Measurements from ENCODE around the gene KCNK4. TPM values are rescaled to one million over a fixed set of nuclear protein-coding genes. Genes with fewer than 3 reads are reported as not detected.

KCNK4 gene
- polyA plus RNA-seq, 1 donor = 0.09 TPM

Other genes starting within 250 kb of the KCNK4 start
- 18.2 TPM for gene MACROD1, start 125.2 kb upstream of the KCNK4 start, polyA plus RNA-seq
- gene STIP1, start 105.1 kb upstream of the KCNK4 start, polyA plus RNA-seq = 109 TPM
- 28.5 TPM for gene FERMT3, start 84.6 kb upstream of the KCNK4 start, polyA plus RNA-seq
- gene TRPT1, start 65.1 kb upstream of the KCNK4 start, polyA plus RNA-seq = 38.3 TPM
- 33.8 TPM for gene NUDT22, start 65.0 kb upstream of the KCNK4 start, polyA plus RNA-seq
- gene DNAJC4, start 60.8 kb upstream of the KCNK4 start, polyA plus RNA-seq = 52.5 TPM
- gene VEGFB, start 56.7 kb upstream of the KCNK4 start, polyA plus RNA-seq = 105 TPM
- gene FKBP2, start 50.2 kb upstream of the KCNK4 start, polyA plus RNA-seq = 79.3 TPM
- 62.6 TPM for gene PPP1R14B, start 44.4 kb upstream of the KCNK4 start, polyA plus RNA-seq
- 115 TPM for gene PLCB3, start 39.8 kb upstream of the KCNK4 start, polyA plus RNA-seq
- gene BAD, start 6.6 kb upstream of the KCNK4 start, polyA plus RNA-seq = 39.6 TPM
- gene GPR137, start 5.5 kb upstream of the KCNK4 start, polyA plus RNA-seq = 20.6 TPM
- gene CATSPERZ, start 9.1 kb downstream of the KCNK4 start, polyA plus RNA-seq = 0.15 TPM
- gene ESRRA, start 14.2 kb downstream of the KCNK4 start, polyA plus RNA-seq = 83.2 TPM
- gene TRMT112, start 26.3 kb downstream of the KCNK4 start, polyA plus RNA-seq = 167 TPM
- 219 TPM for gene PRDX5, start 26.8 kb downstream of the KCNK4 start, polyA plus RNA-seq
- 13.5 TPM for gene CCDC88B, start 48.9 kb downstream of the KCNK4 start, polyA plus RNA-seq
- 25.8 TPM for gene RPS6KA4, start 67.9 kb downstream of the KCNK4 start, polyA plus RNA-seq

All from large intestine (tissue), 1 donor.